RWPE2 (cell line): ENCODE data around the gene MISP.

Source experiments
- ATAC-seq: fragments of 200-7000 bp; cut with Tn5 transposase; 3 replicates; pipeline ENCODE4 v1.9.1; 2021; ENCODE audit warnings: low read depth
- DNase-seq: peaks from one replicate; pipeline ENCODE4 v3.0.0-alpha.2; 2020; ENCODE audit warnings: low spot score
- H3K27ac ChIP-seq: fragments of 450-650 bp; 2 replicates; pipeline ENCODE4 v1.5.1; 2017; ENCODE audit warnings: mild to moderate bottlenecking; ENCODE audit not compliant: poor library complexity, severe bottlenecking
- H3K27me3 ChIP-seq: fragments of 250-450 bp; sonication (Bioruptor Pico); 2 replicates; pipeline ENCODE4 v1.5.1; 2021; ENCODE audit warnings: mild to moderate bottlenecking, moderate library complexity; ENCODE audit not compliant: insufficient read depth, poor library complexity, severe bottlenecking
- H3K36me3 ChIP-seq: fragments of 250-450 bp; sonication (Bioruptor Pico); 2 replicates; pipeline ENCODE4 v1.5.1; 2020; ENCODE audit warnings: low read depth, mild to moderate bottlenecking, moderate library complexity
- H3K4me1 ChIP-seq: fragments of 250-450 bp; sonication (Bioruptor Pico); 2 replicates; pipeline ENCODE4 v1.5.1; 2021; ENCODE audit warnings: mild to moderate bottlenecking, moderate library complexity; ENCODE audit not compliant: insufficient read depth, poor library complexity, severe bottlenecking
- H3K4me3 ChIP-seq: fragments of 250-450 bp; sonication (Bioruptor Pico); 2 replicates; pipeline ENCODE4 v1.5.1; 2021; ENCODE audit warnings: mild to moderate bottlenecking, moderate library complexity; ENCODE audit not compliant: severe bottlenecking
- H3K9me3 ChIP-seq: fragments of 250-450 bp; sonication (Bioruptor Pico); 2 replicates; pipeline ENCODE4 v1.5.1; 2021; ENCODE audit warnings: mild to moderate bottlenecking, moderate library complexity; ENCODE audit not compliant: severe bottlenecking
- TF ChIP-seq, protein P1 (sequence below): fragments of 450-650 bp; IDR thresholded peaks from one replicate; pipeline ENCODE4 v1.5.1; 2017; ENCODE audit warnings: mild to moderate bottlenecking, moderate library complexity; ENCODE audit not compliant: poor library complexity, severe bottlenecking

Gene MISP

DNA sequence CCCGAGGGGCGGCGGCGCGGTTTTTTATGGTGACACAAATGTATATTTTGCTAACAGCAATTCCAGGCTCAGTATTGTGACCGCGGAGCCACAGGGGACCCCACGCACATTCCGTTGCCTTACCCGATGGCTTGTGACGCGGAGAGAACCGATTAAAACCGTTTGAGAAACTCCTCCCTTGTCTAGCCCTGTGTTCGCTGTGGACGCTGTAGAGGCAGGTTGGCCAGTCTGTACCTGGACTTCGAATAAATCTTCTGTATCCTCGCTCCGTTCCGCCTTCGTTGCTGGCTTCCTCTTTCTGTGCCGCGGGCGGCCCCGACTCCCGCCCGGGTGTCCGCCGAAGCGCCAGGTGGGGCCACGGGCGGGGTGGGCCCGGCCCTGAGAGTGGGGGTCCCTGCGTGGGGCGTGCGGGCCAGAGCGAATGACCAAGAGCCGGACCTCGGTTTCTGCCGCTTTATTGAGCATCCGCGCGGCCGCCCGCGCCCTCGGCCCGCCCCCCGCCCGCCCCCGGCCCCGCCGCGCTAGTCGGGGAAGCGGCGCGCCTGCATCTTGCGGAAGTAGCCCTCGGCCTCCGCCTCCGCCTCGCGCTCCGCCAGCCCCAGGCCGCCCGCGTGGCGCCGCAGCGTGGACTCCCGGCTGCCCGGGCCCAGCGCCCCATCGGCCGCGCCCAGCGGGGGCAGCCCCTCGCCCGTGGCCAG is 61.3 kb downstream of the MISP start:
- no peak overlapping the region for H3K4me3 ChIP-seq
- H3K27ac ChIP-seq, result no peak overlapping the region
- H3K27me3 ChIP-seq, result no peaks in the 10 kb centered on the region
- no peaks in the 10 kb centered on the region for H3K4me1 ChIP-seq
- no peak for ATAC-seq
- no peaks in the 10 kb centered on the region for H3K9me3 ChIP-seq
- DNase-seq, result no peak
- TF ChIP-seq, protein P1, sequence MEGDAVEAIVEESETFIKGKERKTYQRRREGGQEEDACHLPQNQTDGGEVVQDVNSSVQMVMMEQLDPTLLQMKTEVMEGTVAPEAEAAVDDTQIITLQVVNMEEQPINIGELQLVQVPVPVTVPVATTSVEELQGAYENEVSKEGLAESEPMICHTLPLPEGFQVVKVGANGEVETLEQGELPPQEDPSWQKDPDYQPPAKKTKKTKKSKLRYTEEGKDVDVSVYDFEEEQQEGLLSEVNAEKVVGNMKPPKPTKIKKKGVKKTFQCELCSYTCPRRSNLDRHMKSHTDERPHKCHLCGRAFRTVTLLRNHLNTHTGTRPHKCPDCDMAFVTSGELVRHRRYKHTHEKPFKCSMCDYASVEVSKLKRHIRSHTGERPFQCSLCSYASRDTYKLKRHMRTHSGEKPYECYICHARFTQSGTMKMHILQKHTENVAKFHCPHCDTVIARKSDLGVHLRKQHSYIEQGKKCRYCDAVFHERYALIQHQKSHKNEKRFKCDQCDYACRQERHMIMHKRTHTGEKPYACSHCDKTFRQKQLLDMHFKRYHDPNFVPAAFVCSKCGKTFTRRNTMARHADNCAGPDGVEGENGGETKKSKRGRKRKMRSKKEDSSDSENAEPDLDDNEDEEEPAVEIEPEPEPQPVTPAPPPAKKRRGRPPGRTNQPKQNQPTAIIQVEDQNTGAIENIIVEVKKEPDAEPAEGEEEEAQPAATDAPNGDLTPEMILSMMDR, result no peak
- H3K36me3 ChIP-seq, result peaks cover 47% of the 10 kb centered on the region

- no peaks in the 10 kb centered on the region for H3K4me1 ChIP-seq
- peaks cover 41% of the 10 kb centered on the region for H3K36me3 ChIP-seq
- H3K4me3 ChIP-seq, result no peak overlapping the region
- no peak overlapping the region for H3K27ac ChIP-seq
- no peaks in the 10 kb centered on the region for H3K27me3 ChIP-seq
- TF ChIP-seq, protein P1, result no peak
- no peak for ATAC-seq
- no peaks in the 10 kb centered on the region for H3K9me3 ChIP-seq
- no peak for DNase-seq
These were observed 61.9 kb downstream of the MISP start for GRCh38 chr19:812747-813218.

DNA sequence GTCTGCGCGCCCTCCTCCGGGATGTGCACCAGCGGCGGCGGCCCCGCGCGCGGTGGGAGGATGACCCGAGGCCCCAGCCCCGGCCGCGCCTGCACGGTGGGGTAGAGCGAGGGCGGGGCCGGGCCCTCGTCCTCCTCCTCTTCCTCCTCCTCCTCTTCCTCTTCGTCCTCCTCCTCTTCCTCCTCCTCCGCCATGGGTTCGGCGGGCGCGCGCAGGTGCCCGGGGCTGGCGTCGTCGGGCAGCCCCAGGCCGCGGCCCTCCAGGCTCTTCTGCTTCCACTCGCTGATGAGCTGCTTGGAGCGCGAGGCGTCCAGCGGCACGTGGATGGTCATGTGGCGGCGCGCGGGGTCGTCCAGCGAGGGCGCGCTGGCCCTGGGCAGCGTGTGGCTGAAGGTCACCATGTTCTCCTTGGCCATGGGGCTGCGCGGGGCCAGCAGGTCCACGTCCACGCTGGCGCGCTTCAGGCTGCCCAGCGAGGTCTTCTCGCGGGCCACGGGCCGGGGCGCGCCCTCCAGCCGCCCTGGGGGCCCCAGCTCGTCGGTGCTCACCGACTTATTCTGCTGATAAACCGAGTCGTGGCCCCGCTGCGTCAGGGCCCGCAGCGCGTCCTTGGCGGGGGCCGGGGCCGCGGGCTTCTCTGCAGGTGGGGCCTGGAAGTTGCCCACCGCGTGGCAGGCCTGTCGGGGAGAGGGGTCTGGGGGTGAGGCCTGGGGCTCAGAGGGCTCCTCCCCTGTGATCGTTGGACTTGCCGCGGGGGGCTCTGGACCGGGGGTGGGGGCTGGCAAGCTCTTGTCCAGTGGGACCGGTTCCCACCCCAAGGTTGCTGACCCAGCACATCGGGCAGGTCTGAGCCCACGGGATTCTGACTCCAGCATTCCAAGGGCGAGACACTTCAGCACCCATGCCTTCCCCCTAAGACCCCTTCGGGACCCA is 62.6 kb downstream of the MISP start:
- H3K36me3 ChIP-seq, result peaks cover 36% of the 10 kb centered on the region
- no peak overlapping the region for H3K27ac ChIP-seq
- ATAC-seq (peak; percentile 9; the same call in 1 of the 3 replicates), DNase-seq (no peak)
- H3K4me1 ChIP-seq, result no peaks in the 10 kb centered on the region
- no peaks in the 10 kb centered on the region for H3K9me3 ChIP-seq
- TF ChIP-seq, protein P1, result no peak
- H3K4me3 ChIP-seq, result no peak overlapping the region
- no peaks in the 10 kb centered on the region for H3K27me3 ChIP-seq
